M059J (cell line): ENCODE results near the gene RB1. TPM values are rescaled to one million over a fixed set of nuclear protein-coding genes. Genes with fewer than 3 reads are reported as not detected.
A peak's percentile ranks its signal among the peaks of the same experiment; 100 is the strongest.

Experiments
- DNase-seq: peaks from one replicate; pipeline ENCODE4 v3.0.0-alpha.2; 2012; ENCODE audit warnings: low read depth
- total RNA-seq: library from RNA; depleted of rRNA; stranded (reverse); fragments of >200 nt; shearing (Covaris generic); gene quantifications from 2 replicates; pipeline ENCODE4 v1.2.3, GENCODE V29; 2014

Gene RB1
- total RNA-seq, 1 experiment from 2014 or later = 5.6 TPM

GRCh38 chr13:48493851-48494250 is 190.3 kb downstream of the RB1 start:
- peak; percentile 68 for DNase-seq

GRCh38 chr13:48494874-48495273 is 191.3 kb downstream of the RB1 start:
- no peak for DNase-seq

GRCh38 chr13:48496271-48497161 is 193.0 kb downstream of the RB1 start:
- DNase-seq = no peak

- no peak for DNase-seq
Measured at GRCh38 chr13:48497669-48498068, 194.1 kb downstream of the RB1 start.

- peak; percentile 58 for DNase-seq
Measured at GRCh38 chr13:48500652-48501197, 197.2 kb downstream of the RB1 start.

- no peak for DNase-seq
Measured at GRCh38 chr13:48501705-48502104, 198.2 kb downstream of the RB1 start.

- peak; percentile 24 for DNase-seq
Measured at GRCh38 chr13:48502601-48503319, 199.2 kb downstream of the RB1 start.

- no peak for DNase-seq
Measured at GRCh38 chr13:48504606-48505005, 201.1 kb downstream of the RB1 start.

- no peak for DNase-seq
Measured at GRCh38 chr13:48505012-48505411, 201.5 kb downstream of the RB1 start.

- DNase-seq = no peak
Measured at GRCh38 chr13:48505597-48506091, 202.1 kb downstream of the RB1 start.

GRCh38 chr13:48506092-48506701 is 202.6 kb downstream of the RB1 start:
- no peak for DNase-seq

- DNase-seq = no peak
Measured at GRCh38 chr13:48507021-48507420, 203.5 kb downstream of the RB1 start.

- no peak for DNase-seq
Measured at GRCh38 chr13:48508011-48508410, 204.5 kb downstream of the RB1 start.

- DNase-seq = no peak
Measured at GRCh38 chr13:48510698-48511097, 207.1 kb downstream of the RB1 start.

- no peak for DNase-seq
Measured at GRCh38 chr13:48511621-48512230, 208.2 kb downstream of the RB1 start.

- DNase-seq = no peak
Measured at GRCh38 chr13:48514793-48515192, 211.2 kb downstream of the RB1 start.

GRCh38 chr13:48515732-48516131 is 212.2 kb downstream of the RB1 start:
- no peak for DNase-seq

- no peak for DNase-seq
Measured at GRCh38 chr13:48518083-48518482, 214.5 kb downstream of the RB1 start.

GRCh38 chr13:48526286-48526685 is 222.7 kb downstream of the RB1 start:
- DNase-seq = no peak

- no peak for DNase-seq
Measured at GRCh38 chr13:48527955-48528354, 224.4 kb downstream of the RB1 start.

GRCh38 chr13:48528720-48529119 is 225.2 kb downstream of the RB1 start:
- DNase-seq = no peak

- no peak for DNase-seq
Measured at GRCh38 chr13:48530833-48531232, 227.3 kb downstream of the RB1 start.
